ENCODE results near the gene TMCC1.

- TF ChIP-seq CTCF (IDR thresholded peaks at IDR 0.05): no peak
- TF ChIP-seq POLR2A (IDR thresholded peaks at IDR 0.05): no peak
Measured at GRCh38 chr3:129809297-129809696, 84.2 kb downstream of the TMCC1 start.
